Endothelial cell of umbilical vein (primary cell): ENCODE results near the gene BCCIP. TPM values are rescaled to one million over a fixed set of nuclear protein-coding genes. Genes with fewer than 3 reads are reported as not detected.

Experiments
- BruUV-seq: library from RNA; stranded (reverse); fragments of 400-500 nt; replicated peaks from 2 replicates; lab custom pipeline; 2021; lab: Mats Ljungman, UMichigan
- CTCF ChIA-PET: fragments of 300-600, 350-600 bp; sonication (Branson Sonifier 250); formaldehyde crosslinking; loops from one replicate; lab custom pipeline; 2021; ENCODE audit warnings: antibody characterized with exemption, inconsistent platforms; lab: Charles Lee
- POLR2A ChIA-PET: fragments of 300-600, 350-600 bp; sonication (Branson Sonifier 250); formaldehyde crosslinking; loops from one replicate; lab custom pipeline; 2021; ENCODE audit warnings: antibody characterized with exemption, inconsistent platforms; lab: Charles Lee
- DNase-seq: peaks from one replicate; pipeline ENCODE4 v3.0.0-alpha.2; 2011; ENCODE audit warnings: low read depth, low spot score
- FAIRE-seq: peaks from 2 replicates; lab custom pipeline; 2011; peaks lifted over from hg19 to GRCh38; lab: Jason Lieb, UNC
- H2AFZ ChIP-seq: 2 replicates; pipeline ENCODE4 v1.6.0; 2012; ENCODE audit warnings: low read depth, low read length, control low read depth, inconsistent platforms
- H3K27ac ChIP-seq: 2 replicates; pipeline ENCODE4 v1.5.1; 2011; ENCODE audit warnings: low read depth, mild to moderate bottlenecking, control low read depth, low read length, moderate library complexity; ENCODE audit not compliant: insufficient read depth
- H3K27me3 ChIP-seq, 2 experiments: 2 replicates each; pipeline versions ENCODE4 v1.6.0 to v1.6.1; 2011; ENCODE audit warnings: low read length in 2 of 2, mixed read lengths in 1 of 2; ENCODE audit not compliant: control insufficient read depth in 2 of 2, insufficient read depth in 2 of 2
- H3K36me3 ChIP-seq, 2 experiments: 2 replicates in 1 of 2; 3 replicates in 1 of 2; pipeline ENCODE4 v1.5.1; 2011; ENCODE audit warnings: low read length in 2 of 2, mild to moderate bottlenecking in 1 of 2, moderate library complexity in 1 of 2; ENCODE audit not compliant: control insufficient read depth in 2 of 2, insufficient read depth in 2 of 2; ENCODE audit errors: extremely low read depth in 1 of 2
- H3K4me1 ChIP-seq: 3 replicates; pipeline ENCODE4 v1.5.1; 2011; ENCODE audit warnings: mild to moderate bottlenecking, low read length; ENCODE audit not compliant: control insufficient read depth, insufficient read depth; ENCODE audit errors: extremely low read depth
- H3K4me2 ChIP-seq: 2 replicates; pipeline ENCODE4 v1.6.1; 2011; ENCODE audit warnings: low read length, control low read depth, mixed read lengths; ENCODE audit not compliant: insufficient read depth
- H3K4me3 ChIP-seq, 3 experiments: fragments of 200-600 bp in 1 of 3; sonication (generic), shearing (Covaris generic) in 1 of 3; replicated peaks in 1 of 3; 2 replicates each; pipeline ENCODE4 v1.5.1; 2011 to 2016; ENCODE audit warnings: control low read depth in 3 of 3, low read length in 3 of 3, mild to moderate bottlenecking in 2 of 3, inconsistent platforms in 1 of 3, low read depth in 1 of 3, moderate library complexity in 1 of 3; ENCODE audit not compliant: insufficient read depth in 1 of 3
- H3K79me2 ChIP-seq: 2 replicates; pipeline ENCODE4 v1.6.0; 2012; ENCODE audit warnings: low read length, inconsistent platforms; ENCODE audit not compliant: control insufficient read depth, insufficient read depth
- H3K9ac ChIP-seq: replicated peaks from 2 replicates; pipeline ENCODE3; 2011; ENCODE audit warnings: low read length, control low read depth; ENCODE audit not compliant: insufficient read depth; ENCODE audit errors: extremely low read depth
- H3K9me1 ChIP-seq: replicated peaks from 3 replicates; pipeline ENCODE4 v1.6.0; 2011; ENCODE audit warnings: mild to moderate bottlenecking, low read length; ENCODE audit not compliant: control insufficient read depth, insufficient read depth; ENCODE audit errors: extremely low read depth
- H3K9me3 ChIP-seq: replicated peaks from 2 replicates; pipeline ENCODE4 v1.5.1; 2012; ENCODE audit warnings: low read length, inconsistent platforms; ENCODE audit not compliant: control insufficient read depth, insufficient read depth
- H4K20me1 ChIP-seq: replicated peaks from 2 replicates; pipeline ENCODE3; 2011; ENCODE audit warnings: mild to moderate bottlenecking, low read length; ENCODE audit not compliant: control insufficient read depth, insufficient read depth; ENCODE audit errors: extremely low read depth
- CTCF ChIP-seq, 2 donors: IDR thresholded peaks; 1 replicate in 1 of 2; 2 replicates in 1 of 2; pipeline ENCODE4 v1.5.1; 2011; ENCODE audit warnings: low read length in 2 of 2, mild to moderate bottlenecking in 2 of 2, moderate library complexity in 2 of 2, control low read depth in 1 of 2, inconsistent platforms in 1 of 2, low read depth in 1 of 2; ENCODE audit not compliant: insufficient read depth in 1 of 2; ENCODE audit errors: extremely low read depth in 1 of 2
- EZH2 ChIP-seq: IDR thresholded peaks from 2 replicates; pipeline ENCODE4 v1.6.1; 2012; ENCODE audit warnings: borderline replicate concordance, low read depth, mild to moderate bottlenecking, moderate library complexity, low read length, inconsistent platforms; ENCODE audit not compliant: severe bottlenecking
- FOS ChIP-seq: IDR thresholded peaks from 2 replicates; pipeline ENCODE4 v1.6.1; 2011; ENCODE audit warnings: mild to moderate bottlenecking, low read length, moderate library complexity, borderline replicate concordance; ENCODE audit not compliant: insufficient read depth
- GATA2 ChIP-seq: IDR thresholded peaks from 2 replicates; pipeline ENCODE4 v1.7.0; 2011; ENCODE audit warnings: low read depth, mild to moderate bottlenecking, moderate library complexity, mixed read lengths, low read length; ENCODE audit not compliant: insufficient read length, insufficient read depth
- JUN ChIP-seq: IDR thresholded peaks from 2 replicates; pipeline ENCODE4 v1.6.1; 2011; ENCODE audit warnings: borderline replicate concordance, low read depth; ENCODE audit not compliant: insufficient read length, insufficient read depth
- MAX ChIP-seq: IDR thresholded peaks from 2 replicates; pipeline ENCODE4 v1.6.1; 2011; ENCODE audit not compliant: insufficient read depth, insufficient read length
- MYC ChIP-seq: IDR thresholded peaks from one replicate; pipeline ENCODE4 v1.6.1; 2011; ENCODE audit warnings: mild to moderate bottlenecking, low read depth, low read length
- POLR2A ChIP-seq: IDR thresholded peaks from 2 replicates; pipeline ENCODE4 v1.6.1; 2012; ENCODE audit warnings: low read depth, mild to moderate bottlenecking, control low read depth, low read length
- POLR2AphosphoS5 ChIP-seq: IDR thresholded peaks from 2 replicates; pipeline ENCODE4 v1.6.1; 2012; ENCODE audit warnings: low read depth, mild to moderate bottlenecking, control low read depth, low read length, moderate library complexity; ENCODE audit not compliant: insufficient read depth
- dilution Hi-C: fragments of 300-500 bp; cut with MboI; formaldehyde crosslinking; loops from one replicate; pipeline ENCODE4 v1.15.0; 2019; ENCODE audit warnings: low sequenced_read_pairs; ENCODE audit not compliant: extremely low pct_ligation_motif_present
- intact Hi-C: fragments of 100-400 bp; cut with micrococcal nuclease; formaldehyde crosslinking; loops from one replicate; pipeline ENCODE4 v1.10.0; 2022
- polyA plus RNA-seq, 4 experiments: library from polyadenylated mRNA; depleted of rRNA in 3 of 4; stranded (reverse) in 3 of 4; unstranded in 1 of 4; fragments of >200 nt; gene quantifications; 2 replicates each; pipeline versions ENCODE4 v1.2.1 to v1.2.3, GENCODE V29; 2011 to 2012; ENCODE audit warnings: missing spikeins in 1 of 4
- total RNA-seq: library from RNA; stranded (reverse); gene quantifications from 2 replicates; pipeline ENCODE4 v1.2.3, GENCODE V29; 2021

BCCIP gene
- total and polyA plus RNA-seq, 2 donors (not counting 3 experiments of a cell fraction or from before 2014, with no cell fraction given): 14.5 to 73.5 TPM

- no peak for TF ChIP-seq POLR2A
- no peak for TF ChIP-seq GATA2
- TF ChIP-seq FOS: no peak
- no peak for TF ChIP-seq POLR2AphosphoS5
- no peak for FAIRE-seq
These were observed 48.7 kb upstream of the BCCIP start for GRCh38 chr10:125774581-125775191.

GRCh38 chr10:125775491-125776106, 47.7 kb upstream of the BCCIP start, which contains the start of gene MMP21:
Gene MMP21 (minus strand): TSS chr10:125775821. CDS start chr10:125775821, 0 bp downstream.
- dilution Hi-C loops: no loop called here
- H3K9ac ChIP-seq: no peak within 1 kb of the TSS
- DNase-seq (no peak), FAIRE-seq (no peak)
- H3K4me3 ChIP-seq: no peak within 1 kb of the TSS
- ChIA-PET CTCF (no interaction called here), POLR2A (no interaction called here)
- BruUV-seq: no TSS peak
- H3K9me1 ChIP-seq: no peaks in the 10 kb centered on the region
- H3K27me3 ChIP-seq: peaks cover 0 to 2% of the 10 kb centered on the region in 2 experiments
- no peak within 1 kb of the TSS for H2AFZ ChIP-seq
- no peaks in the 10 kb centered on the region for H3K4me1 ChIP-seq
- no peaks in the 10 kb centered on the region for H4K20me1 ChIP-seq
- H3K79me2 ChIP-seq: no peaks in the 10 kb centered on the region
- H3K27ac ChIP-seq: no peak within 1 kb of the TSS
- intact Hi-C loops: no loop called here
- no peak within 1 kb of the TSS for H3K4me2 ChIP-seq
- TF ChIP-seq FOS (no peak), JUN (no peak), GATA2 (no peak), MAX (no peak), POLR2AphosphoS5 (no peak), MYC (no peak), POLR2A (no peak), EZH2 (no peak), CTCF (IDR thresholded peaks at IDR 0.05; ENCODE audit: extremely low read depth in 1 of 2, insufficient read depth in 1 of 2, low read depth in 1 of 2, low read length in 2 of 2) (no peak)
- H3K9me3 ChIP-seq: no peaks in the 10 kb centered on the region
- no peaks in the 10 kb centered on the region for H3K36me3 ChIP-seq

More at GRCh38 chr10:125774581-125775191, 48.7 kb upstream of the BCCIP start:
- Histone ChIP-seq H3K79me2 (no peaks in the 10 kb centered on the region), H3K4me2 (no peak overlapping the region), H3K27me3 (peaks cover 0 to 2% of the 10 kb centered on the region in 2 experiments), H3K4me1 (no peaks in the 10 kb centered on the region), H3K4me3 (no peak overlapping the region), H3K27ac (no peak overlapping the region), H3K36me3 (no peaks in the 10 kb centered on the region), H3K9ac (no peak overlapping the region), H4K20me1 (no peaks in the 10 kb centered on the region), H3K9me1 (no peaks in the 10 kb centered on the region), H2AFZ (no peak overlapping the region), H3K9me3 (no peaks in the 10 kb centered on the region)
- no TSS peak for BruUV-seq
- ChIA-PET CTCF (no interaction called here), POLR2A (no interaction called here)
- intact Hi-C loops (no loop called here), dilution Hi-C loops (no loop called here)
- DNase-seq: no peak
